Suprapubic skin (tissue), 3 donors: Measurements from ENCODE around the gene EMILIN1.

Source experiments
- EP300 ChIP-seq: sonication (generic); formaldehyde crosslinking; IDR thresholded peaks from one replicate; pipeline ENCODE4 v1.6.1; 2017; ENCODE audit warnings: antibody characterized with exemption
- POLR2A ChIP-seq, 2 donors: fragments of 450-650 bp; IDR thresholded peaks; one replicate each; pipeline ENCODE4 v1.6.1; 2017; ENCODE audit warnings: antibody characterized with exemption in 2 of 2, mild to moderate bottlenecking in 2 of 2, moderate library complexity in 2 of 2
- TF ChIP-seq, protein P1 (sequence below), 2 donors: fragments of 200-600 bp in 1 of 2; fragments of 450-650 bp in 1 of 2; sonication (generic) in 1 of 2; IDR thresholded peaks; one replicate each; pipeline ENCODE4 v1.5.1; 2016 to 2019; ENCODE audit warnings: antibody characterized with exemption in 2 of 2, mild to moderate bottlenecking in 1 of 2, moderate library complexity in 1 of 2

DNA sequence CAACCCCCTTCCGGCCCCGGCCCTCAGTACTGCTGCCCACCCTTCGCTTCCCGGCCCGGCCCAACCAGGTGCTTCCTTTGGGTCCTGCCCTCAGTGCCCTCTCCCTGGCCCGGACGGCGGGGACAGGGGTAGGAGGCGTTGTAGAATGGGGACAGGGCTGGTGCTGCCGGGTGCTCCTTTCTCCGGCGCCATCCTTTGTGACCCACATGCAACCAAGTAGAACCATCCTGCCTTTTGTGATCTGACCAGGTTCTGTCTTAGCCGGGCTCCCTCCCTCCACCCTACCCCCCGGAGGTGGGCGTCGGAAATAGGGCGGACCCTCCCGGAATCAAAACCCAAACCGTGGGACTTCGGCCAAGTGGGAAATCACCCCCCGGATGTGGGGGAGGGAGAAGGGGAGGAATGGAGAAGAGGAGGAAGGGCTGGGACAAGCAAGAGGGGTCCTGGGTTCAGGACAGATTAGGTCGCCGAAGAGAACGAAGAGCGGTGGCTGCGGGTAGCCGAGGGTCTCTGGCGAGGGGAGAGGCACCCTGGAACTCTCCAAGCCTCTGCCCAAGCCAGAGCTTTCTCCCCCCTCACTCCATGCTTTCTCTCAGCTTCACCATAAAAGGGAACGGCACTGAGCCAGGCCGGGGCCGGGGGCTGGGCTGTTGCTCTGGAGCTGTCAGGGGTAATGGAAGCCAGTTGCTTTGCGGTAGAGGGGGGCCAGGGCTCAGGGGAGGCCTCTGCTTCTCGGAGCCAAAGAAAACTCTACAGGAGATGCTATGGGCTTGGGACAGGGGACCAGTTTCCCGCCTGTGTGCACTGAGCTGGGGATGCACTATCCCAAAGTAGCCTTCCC lies 6.2 kb upstream of the EMILIN1 start:
- no peak for TF ChIP-seq POLR2A (IDR thresholded peaks at IDR 0.05)
- TF ChIP-seq, protein P1, sequence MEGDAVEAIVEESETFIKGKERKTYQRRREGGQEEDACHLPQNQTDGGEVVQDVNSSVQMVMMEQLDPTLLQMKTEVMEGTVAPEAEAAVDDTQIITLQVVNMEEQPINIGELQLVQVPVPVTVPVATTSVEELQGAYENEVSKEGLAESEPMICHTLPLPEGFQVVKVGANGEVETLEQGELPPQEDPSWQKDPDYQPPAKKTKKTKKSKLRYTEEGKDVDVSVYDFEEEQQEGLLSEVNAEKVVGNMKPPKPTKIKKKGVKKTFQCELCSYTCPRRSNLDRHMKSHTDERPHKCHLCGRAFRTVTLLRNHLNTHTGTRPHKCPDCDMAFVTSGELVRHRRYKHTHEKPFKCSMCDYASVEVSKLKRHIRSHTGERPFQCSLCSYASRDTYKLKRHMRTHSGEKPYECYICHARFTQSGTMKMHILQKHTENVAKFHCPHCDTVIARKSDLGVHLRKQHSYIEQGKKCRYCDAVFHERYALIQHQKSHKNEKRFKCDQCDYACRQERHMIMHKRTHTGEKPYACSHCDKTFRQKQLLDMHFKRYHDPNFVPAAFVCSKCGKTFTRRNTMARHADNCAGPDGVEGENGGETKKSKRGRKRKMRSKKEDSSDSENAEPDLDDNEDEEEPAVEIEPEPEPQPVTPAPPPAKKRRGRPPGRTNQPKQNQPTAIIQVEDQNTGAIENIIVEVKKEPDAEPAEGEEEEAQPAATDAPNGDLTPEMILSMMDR (IDR thresholded peaks at IDR 0.05): no peak
- TF ChIP-seq EP300: no peak
